Measurements from ENCODE around the gene TPH2.

Gene TPH2

GRCh38 chr12:71967211-71967610, 28.6 kb downstream of the TPH2 start:
- no peak overlapping the region for H3K4me3 ChIP-seq (ENCODE audit: control insufficient read depth, low read depth, low read length)
- TF ChIP-seq, protein P1, sequence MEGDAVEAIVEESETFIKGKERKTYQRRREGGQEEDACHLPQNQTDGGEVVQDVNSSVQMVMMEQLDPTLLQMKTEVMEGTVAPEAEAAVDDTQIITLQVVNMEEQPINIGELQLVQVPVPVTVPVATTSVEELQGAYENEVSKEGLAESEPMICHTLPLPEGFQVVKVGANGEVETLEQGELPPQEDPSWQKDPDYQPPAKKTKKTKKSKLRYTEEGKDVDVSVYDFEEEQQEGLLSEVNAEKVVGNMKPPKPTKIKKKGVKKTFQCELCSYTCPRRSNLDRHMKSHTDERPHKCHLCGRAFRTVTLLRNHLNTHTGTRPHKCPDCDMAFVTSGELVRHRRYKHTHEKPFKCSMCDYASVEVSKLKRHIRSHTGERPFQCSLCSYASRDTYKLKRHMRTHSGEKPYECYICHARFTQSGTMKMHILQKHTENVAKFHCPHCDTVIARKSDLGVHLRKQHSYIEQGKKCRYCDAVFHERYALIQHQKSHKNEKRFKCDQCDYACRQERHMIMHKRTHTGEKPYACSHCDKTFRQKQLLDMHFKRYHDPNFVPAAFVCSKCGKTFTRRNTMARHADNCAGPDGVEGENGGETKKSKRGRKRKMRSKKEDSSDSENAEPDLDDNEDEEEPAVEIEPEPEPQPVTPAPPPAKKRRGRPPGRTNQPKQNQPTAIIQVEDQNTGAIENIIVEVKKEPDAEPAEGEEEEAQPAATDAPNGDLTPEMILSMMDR (conservative IDR thresholded peaks at IDR 0.05; ENCODE audit: control insufficient read depth, insufficient read depth, low read depth, low read length) = no peak
- DNase-seq (ENCODE audit: low read depth) = peak; percentile 6

DNA sequence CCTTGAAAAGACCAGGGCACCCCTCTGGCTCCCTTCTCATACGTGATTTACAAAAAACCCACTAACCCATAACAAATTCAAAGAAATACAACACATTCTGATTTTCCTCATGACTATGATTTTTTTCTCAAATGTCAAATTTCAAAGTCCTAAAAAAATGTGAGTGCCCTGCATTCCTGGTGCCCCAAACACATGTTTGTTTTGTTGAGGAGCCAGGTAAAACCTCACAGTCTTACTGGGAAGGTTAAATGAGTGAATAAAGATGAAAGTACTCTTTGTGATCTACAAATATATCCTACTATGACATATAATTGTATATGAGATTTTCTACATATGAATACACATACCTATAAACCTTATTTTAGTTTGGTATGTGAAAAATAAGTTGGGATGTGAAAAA, 30.7 kb downstream of the TPH2 start:
- TF ChIP-seq, protein P1 (conservative IDR thresholded peaks at IDR 0.05; ENCODE audit: control insufficient read depth, insufficient read depth, low read depth, low read length) = no peak
- H3K4me3 ChIP-seq (ENCODE audit: control insufficient read depth, low read depth, low read length) = no peak overlapping the region

DNA sequence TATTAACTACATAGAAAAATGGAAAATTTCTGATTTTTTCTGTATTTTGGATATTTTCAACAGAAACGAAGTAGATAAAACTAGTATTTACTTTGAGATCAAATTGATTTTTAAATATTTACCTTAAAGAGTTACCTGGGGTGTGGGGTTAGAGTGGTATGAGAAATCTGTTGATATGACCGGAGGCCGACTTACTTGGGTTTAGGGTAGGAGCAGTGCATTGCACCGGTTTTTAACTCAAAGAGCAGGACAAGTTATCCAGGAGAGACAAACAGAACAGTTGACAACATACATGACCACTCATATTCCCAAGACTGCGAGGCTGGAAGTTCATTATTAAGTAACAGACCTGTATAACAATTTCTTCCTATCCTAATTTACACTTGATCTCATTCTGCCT, 31.4 kb downstream of the TPH2 start:
- TF ChIP-seq, protein P1 (conservative IDR thresholded peaks at IDR 0.05; ENCODE audit: control insufficient read depth, insufficient read depth, low read depth, low read length) = no peak
- H3K4me3 ChIP-seq (ENCODE audit: control insufficient read depth, low read depth, low read length) = no peak overlapping the region
- no peak for DNase-seq (ENCODE audit: low read depth)

More for the DNA sequence above, 30.7 kb downstream of the TPH2 start:
- DNase-seq (ENCODE audit: low read depth) = no peak

DNA sequence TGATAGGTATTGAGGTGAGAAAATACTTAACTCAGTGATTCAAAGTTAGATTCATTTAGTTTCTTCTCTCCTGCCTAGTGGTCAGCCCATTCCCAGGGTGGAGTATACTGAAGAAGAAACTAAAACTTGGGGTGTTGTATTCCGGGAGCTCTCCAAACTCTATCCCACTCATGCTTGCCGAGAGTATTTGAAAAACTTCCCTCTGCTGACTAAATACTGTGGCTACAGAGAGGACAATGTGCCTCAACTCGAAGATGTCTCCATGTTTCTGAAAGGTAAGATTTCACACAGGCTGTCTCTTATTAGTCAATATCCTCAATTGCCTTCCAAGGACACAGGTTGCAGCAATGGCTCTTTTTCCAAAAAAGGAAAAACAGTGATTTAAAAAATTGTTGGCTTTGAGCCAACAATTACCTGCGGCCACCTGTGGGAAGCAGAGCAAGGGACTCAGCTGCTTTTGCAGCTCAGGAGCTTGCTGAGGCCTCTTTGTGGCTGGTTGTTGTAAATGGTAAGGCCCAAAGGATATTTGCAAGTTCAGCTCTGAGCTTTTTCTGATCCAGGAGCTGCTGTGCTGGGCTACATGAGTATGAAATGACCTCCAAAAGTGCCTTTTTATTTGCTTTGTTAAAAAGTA, 33.9 kb downstream of the TPH2 start:
- H3K4me3 ChIP-seq (ENCODE audit: control insufficient read depth, low read depth, low read length) = no peak overlapping the region
- no peak for DNase-seq (ENCODE audit: low read depth)
- TF ChIP-seq, protein P1 (conservative IDR thresholded peaks at IDR 0.05; ENCODE audit: control insufficient read depth, insufficient read depth, low read depth, low read length) = no peak

GRCh38 chr12:71973687-71974086, 35.0 kb downstream of the TPH2 start:
- DNase-seq (ENCODE audit: low read depth) = peak; percentile 5

DNA sequence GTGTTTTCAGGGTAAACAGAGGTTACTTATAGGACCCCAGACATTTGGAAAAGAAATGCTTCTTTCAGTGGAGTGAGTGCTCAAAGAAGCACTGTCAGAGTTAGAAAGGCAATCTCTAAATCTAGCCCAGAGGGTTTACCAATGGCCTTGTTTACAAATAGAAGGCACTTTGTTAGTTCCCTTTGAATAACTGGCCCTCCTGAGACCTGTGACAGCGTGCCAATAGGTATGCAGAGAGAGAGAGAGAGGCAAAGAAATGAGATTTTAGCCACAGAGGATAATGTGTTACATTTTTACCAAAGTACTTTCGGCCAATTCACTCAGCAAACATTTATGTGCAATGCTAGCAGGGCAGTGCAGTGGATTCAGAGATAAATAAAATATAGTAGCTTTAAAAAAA, 41.9 kb downstream of the TPH2 start:
- TF ChIP-seq, protein P1 (conservative IDR thresholded peaks at IDR 0.05; ENCODE audit: control insufficient read depth, insufficient read depth, low read depth, low read length) = no peak
- no peak for DNase-seq (ENCODE audit: low read depth)

More at GRCh38 chr12:71973687-71974086, 35.0 kb downstream of the TPH2 start:
- H3K4me3 ChIP-seq (ENCODE audit: control insufficient read depth, low read depth, low read length) = no peak overlapping the region
- TF ChIP-seq, protein P1 (conservative IDR thresholded peaks at IDR 0.05; ENCODE audit: control insufficient read depth, insufficient read depth, low read depth, low read length) = no peak

More for the DNA sequence above, 41.9 kb downstream of the TPH2 start:
- no peak overlapping the region for H3K4me3 ChIP-seq (ENCODE audit: control insufficient read depth, low read depth, low read length)

Data from fibroblast of mammary gland (primary cell).